ENCODE data around the gene SCUBE1.

DNA sequence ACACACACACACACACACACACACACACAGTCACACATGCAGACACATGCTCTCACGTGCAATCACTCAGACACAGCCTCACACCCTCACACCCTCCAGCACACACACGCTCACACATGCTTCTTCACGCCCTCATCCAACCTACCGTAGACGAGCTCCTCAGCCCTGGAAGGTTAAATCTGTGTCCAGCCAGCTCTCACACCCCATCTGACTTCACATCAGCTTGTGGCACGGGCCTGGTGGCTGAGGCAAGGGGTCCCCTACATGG is 1.3 kb upstream of the SCUBE1 start:
- TF ChIP-seq CTCF (IDR thresholded peaks at IDR 0.05): no peak
- TF ChIP-seq EP300 (IDR thresholded peaks at IDR 0.05): no peak
- no peak for TF ChIP-seq POLR2A (IDR thresholded peaks at IDR 0.05)
